ENCODE data around the gene C14orf132.

DNA sequence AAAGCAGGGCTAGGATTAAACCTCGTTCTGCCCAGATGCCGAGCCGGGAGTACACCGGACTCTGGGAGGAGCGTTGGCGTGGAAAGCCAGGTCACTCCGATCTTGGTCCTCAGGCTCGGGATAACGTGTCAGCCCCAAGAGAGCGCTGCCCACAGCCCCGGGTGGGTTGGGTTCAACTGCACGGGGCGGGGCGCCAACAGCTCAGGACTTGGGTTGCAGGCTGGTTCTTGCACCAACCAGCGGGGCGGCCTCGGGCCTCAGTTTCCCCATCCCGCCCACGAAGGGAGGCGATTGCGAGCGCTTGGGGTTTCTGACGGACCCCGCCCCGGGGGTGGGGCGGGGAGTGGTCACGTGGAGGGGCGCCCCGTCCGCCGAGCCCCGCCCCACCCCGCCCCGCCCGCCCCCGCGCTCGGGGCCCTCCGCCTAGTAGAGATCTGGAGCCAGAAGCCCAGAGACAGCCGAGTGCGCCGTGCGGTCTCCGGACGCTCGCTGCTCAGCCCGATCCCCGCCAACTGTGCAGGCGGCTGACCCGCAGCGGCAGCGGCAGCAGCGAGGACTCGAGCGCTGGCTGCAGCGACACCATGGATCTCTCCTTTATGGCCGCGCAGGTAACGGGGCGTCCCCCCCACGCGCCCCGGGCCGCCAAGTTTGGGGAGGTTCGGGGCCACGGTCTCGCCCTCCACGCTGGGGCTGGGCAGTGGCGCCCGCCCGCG is at the start of gene C14orf132:
- TF ChIP-seq CTCF (IDR thresholded peaks at IDR 0.05; ENCODE audit: poor library complexity) (no peak), EZH2phosphoT487 (IDR thresholded peaks at IDR 0.05; ENCODE audit: low read depth, severe bottlenecking, unreplicated experiment) (no peak)
